GF-D8 (cell line): ENCODE results near the gene SLMAP.

Experiments
- DNase-seq: peaks from one replicate; lab custom pipeline; 2025; lab: John Stamatoyannopoulos, UW

Gene SLMAP

GRCh38 chr3:57753016-57753415, 3.1 kb upstream of the SLMAP start:
- no peak for DNase-seq

- DNase-seq, result peak; percentile 43
These were observed 787 bp upstream of the SLMAP start for GRCh38 chr3:57755368-57755675.

- DNase-seq, result no peak
These were observed 656 bp downstream of the SLMAP start for GRCh38 chr3:57756528-57757401.

GRCh38 chr3:57757642-57758297, 1.7 kb downstream of the SLMAP start:
- DNase-seq, result no peak

- DNase-seq, result no peak
These were observed 2.6 kb downstream of the SLMAP start for GRCh38 chr3:57758686-57759085.

- DNase-seq, result no peak
These were observed 8.7 kb downstream of the SLMAP start for GRCh38 chr3:57764794-57765193.

- no peak for DNase-seq
These were observed 12.5 kb downstream of the SLMAP start for GRCh38 chr3:57768595-57768994.

GRCh38 chr3:57770009-57770827, 14.1 kb downstream of the SLMAP start:
- no peak for DNase-seq

GRCh38 chr3:57772251-57772650, 16.1 kb downstream of the SLMAP start:
- no peak for DNase-seq

- no peak for DNase-seq
These were observed 21.7 kb downstream of the SLMAP start for GRCh38 chr3:57777774-57778173.

- DNase-seq, result peak; percentile 76
These were observed 22.4 kb downstream of the SLMAP start for GRCh38 chr3:57778494-57778893.

GRCh38 chr3:57779666-57780065, 23.6 kb downstream of the SLMAP start:
- DNase-seq, result no peak

- DNase-seq, result no peak
These were observed 27.3 kb downstream of the SLMAP start for GRCh38 chr3:57783186-57784088.

- no peak for DNase-seq
These were observed 28.1 kb downstream of the SLMAP start for GRCh38 chr3:57784089-57784735.

GRCh38 chr3:57785446-57785845, 29.3 kb downstream of the SLMAP start:
- no peak for DNase-seq

GRCh38 chr3:57787867-57788623, 31.9 kb downstream of the SLMAP start:
- no peak for DNase-seq

GRCh38 chr3:57788624-57789018, 32.5 kb downstream of the SLMAP start:
- DNase-seq, result no peak

- peak; percentile 89 for DNase-seq
These were observed 35.1 kb downstream of the SLMAP start for GRCh38 chr3:57791245-57791644.

GRCh38 chr3:57792198-57792597, 36.1 kb downstream of the SLMAP start:
- no peak for DNase-seq

GRCh38 chr3:57793737-57794187, 37.7 kb downstream of the SLMAP start:
- no peak for DNase-seq
